ENCODE measurements around the gene MAPK1.

Gene MAPK1

GRCh38 chr22:21738966-21739365 lies 128.5 kb downstream of the MAPK1 start:
- DNase-seq (ENCODE audit: low read depth in 2 of 2): no peak
- no peak for TF ChIP-seq CTCF (IDR thresholded peaks at IDR 0.05; ENCODE audit: low read depth, low read length)
- no peak overlapping the region for H3K4me3 ChIP-seq (replicated peaks in 1 of 2; ENCODE audit: low read depth in 2 of 2, low read length in 2 of 2)

GRCh38 chr22:21738081-21738480 lies 129.4 kb downstream of the MAPK1 start:
- H3K4me3 ChIP-seq (replicated peaks in 1 of 2; ENCODE audit: low read depth in 2 of 2, low read length in 2 of 2): no peak overlapping the region
- DNase-seq (ENCODE audit: low read depth in 2 of 2): no peak
- no peak for TF ChIP-seq CTCF (IDR thresholded peaks at IDR 0.05; ENCODE audit: low read depth, low read length)

- H3K4me3 ChIP-seq (replicated peaks in 1 of 2; ENCODE audit: low read depth in 2 of 2, low read length in 2 of 2): no peak overlapping the region
- TF ChIP-seq CTCF (IDR thresholded peaks at IDR 0.05; ENCODE audit: low read depth, low read length): no peak
- DNase-seq (ENCODE audit: low read depth in 2 of 2): no peak
These were observed 130.5 kb downstream of the MAPK1 start for GRCh38 chr22:21736948-21737347.

GRCh38 chr22:21736084-21736642 lies 131.3 kb downstream of the MAPK1 start:
- DNase-seq (ENCODE audit: low read depth in 2 of 2): no peak
- peak overlapping the region; percentile 27 to 53 for H3K4me3 ChIP-seq (replicated peaks in 1 of 2; ENCODE audit: low read depth in 2 of 2, low read length in 2 of 2)
- no peak for TF ChIP-seq CTCF (IDR thresholded peaks at IDR 0.05; ENCODE audit: low read depth, low read length)

- DNase-seq (ENCODE audit: low read depth in 2 of 2): peak; percentile 94 to 98
- peak within 1 kb of the TSS; percentile 30 to 53 for H3K4me3 ChIP-seq (replicated peaks in 1 of 2; ENCODE audit: low read depth in 2 of 2, low read length in 2 of 2)
- no peak for TF ChIP-seq CTCF (IDR thresholded peaks at IDR 0.05; ENCODE audit: low read depth, low read length)
These were observed 132.0 kb downstream of the MAPK1 start, which contains the start of gene YPEL1 for GRCh38 chr22:21735200-21736083. Gene YPEL1 (minus strand): TSS chr22:21735794. CDS start chr22:21710744, 25,050 bp downstream.

GRCh38 chr22:21734540-21735199 lies 132.8 kb downstream of the MAPK1 start:
- peak overlapping the region; percentile 30 to 45 for H3K4me3 ChIP-seq (replicated peaks in 1 of 2; ENCODE audit: low read depth in 2 of 2, low read length in 2 of 2)
- TF ChIP-seq CTCF (IDR thresholded peaks at IDR 0.05; ENCODE audit: low read depth, low read length): no peak
- DNase-seq (ENCODE audit: low read depth in 2 of 2): no peak

All from cardiac fibroblast (primary cell).